NT2/D1 (cell line): ENCODE measurements around the gene SPATA6.

ENCODE experiments used
- SUZ12 ChIP-seq: IDR thresholded peaks from 2 replicates; pipeline ENCODE4 v1.6.1; 2011; ENCODE audit not compliant: insufficient read length, insufficient read depth; ENCODE audit errors: extremely low read depth
- YY1 ChIP-seq: IDR thresholded peaks from 2 replicates; pipeline ENCODE4 v1.6.1; 2011; ENCODE audit not compliant: insufficient read length, insufficient read depth
- ZNF274 ChIP-seq: IDR thresholded peaks from 2 replicates; pipeline ENCODE4 v1.6.1; 2011; ENCODE audit warnings: mild to moderate bottlenecking, low read depth, low read length

- TF ChIP-seq ZNF274 (no peak), YY1 (no peak), SUZ12 (no peak)
These were observed 8.5 kb upstream of the SPATA6 start for GRCh38 chr1:48480504-48480903.
